Activated CD4-positive, alpha-beta T cell treated with anti-CD3 and anti-CD28 coated beads, Interleukin-2, Interleukin-6, amounts not matched to agents 100 ng/mL and 50 ng/mL, durations not matched to agents 16 hours and 8 hours (primary cell): Measurements from ENCODE around the gene NR6A1.

ENCODE experiments used
- DNase-seq: peaks from one replicate; pipeline ENCODE4 v3.0.0-alpha.2; 2020

Gene NR6A1

GRCh38 chr9:124771021-124771866 lies at the start of gene NR6A1:
TSS of gene NR6A1 (minus strand) at chr9:124771311.
- DNase-seq = peak; percentile 96

- DNase-seq = peak; percentile 13
Measured at GRCh38 chr9:124818431-124819281, 47.5 kb upstream of the NR6A1 start.

- DNase-seq = no peak
Measured at GRCh38 chr9:124815601-124816000, 44.5 kb upstream of the NR6A1 start.

- no peak for DNase-seq
Measured at GRCh38 chr9:124814164-124814535, 43.0 kb upstream of the NR6A1 start.

DNA sequence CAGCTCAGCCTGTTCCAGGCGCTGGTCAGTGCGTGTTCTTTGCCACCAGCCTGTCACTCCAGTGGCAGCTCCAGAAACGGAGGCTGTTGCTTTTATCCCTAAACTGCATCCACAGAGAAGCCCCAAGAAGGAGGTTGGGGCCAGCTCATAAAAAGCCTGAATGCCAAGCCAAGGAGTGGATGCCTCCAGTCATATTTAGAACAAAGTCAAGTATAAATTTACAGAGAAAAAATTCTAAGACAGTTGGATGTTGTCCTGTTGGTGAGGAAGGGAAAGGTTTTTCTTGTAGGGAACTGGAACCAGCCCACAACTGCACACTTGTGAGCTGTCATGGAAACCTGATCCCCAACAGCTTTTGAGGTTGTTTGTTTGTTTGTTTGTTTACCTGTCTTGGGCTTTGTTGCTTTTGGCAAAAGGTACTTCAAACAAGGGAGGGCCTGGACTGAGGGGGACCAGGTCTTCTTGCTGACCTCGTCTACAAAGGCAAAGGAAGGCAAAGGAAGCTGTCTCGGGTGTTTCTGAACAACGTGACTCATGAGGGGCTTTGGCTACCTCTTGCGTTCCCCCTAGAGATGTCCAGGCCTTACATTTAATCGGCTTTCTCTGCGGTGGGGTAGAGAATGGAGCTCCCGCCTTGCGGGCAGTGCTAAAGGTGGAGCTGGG lies 42.5 kb upstream of the NR6A1 start:
- no peak for DNase-seq

GRCh38 chr9:124813041-124813440 lies 41.9 kb upstream of the NR6A1 start:
- no peak for DNase-seq

DNA sequence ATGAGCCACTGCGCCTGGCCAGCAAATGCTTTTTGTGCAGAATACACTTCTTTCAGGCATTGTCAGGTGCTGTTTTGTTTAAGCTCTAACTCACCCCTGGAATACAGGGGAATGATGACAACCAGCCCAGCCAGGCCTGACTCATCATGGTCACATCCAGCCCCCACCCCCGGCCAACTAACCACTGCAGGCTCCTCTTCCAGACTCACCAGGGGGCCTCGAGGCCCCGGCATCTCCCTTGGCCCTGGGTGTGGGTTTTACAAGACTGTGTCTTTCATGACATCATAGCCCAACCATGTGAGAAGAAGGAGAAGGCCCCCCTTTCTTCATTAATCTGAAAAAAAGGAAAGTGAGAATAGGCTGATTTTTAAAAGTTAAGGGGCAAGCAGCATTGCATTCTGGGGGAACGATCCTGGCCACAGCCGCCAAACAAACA lies 41.3 kb upstream of the NR6A1 start:
- no peak for DNase-seq

DNA sequence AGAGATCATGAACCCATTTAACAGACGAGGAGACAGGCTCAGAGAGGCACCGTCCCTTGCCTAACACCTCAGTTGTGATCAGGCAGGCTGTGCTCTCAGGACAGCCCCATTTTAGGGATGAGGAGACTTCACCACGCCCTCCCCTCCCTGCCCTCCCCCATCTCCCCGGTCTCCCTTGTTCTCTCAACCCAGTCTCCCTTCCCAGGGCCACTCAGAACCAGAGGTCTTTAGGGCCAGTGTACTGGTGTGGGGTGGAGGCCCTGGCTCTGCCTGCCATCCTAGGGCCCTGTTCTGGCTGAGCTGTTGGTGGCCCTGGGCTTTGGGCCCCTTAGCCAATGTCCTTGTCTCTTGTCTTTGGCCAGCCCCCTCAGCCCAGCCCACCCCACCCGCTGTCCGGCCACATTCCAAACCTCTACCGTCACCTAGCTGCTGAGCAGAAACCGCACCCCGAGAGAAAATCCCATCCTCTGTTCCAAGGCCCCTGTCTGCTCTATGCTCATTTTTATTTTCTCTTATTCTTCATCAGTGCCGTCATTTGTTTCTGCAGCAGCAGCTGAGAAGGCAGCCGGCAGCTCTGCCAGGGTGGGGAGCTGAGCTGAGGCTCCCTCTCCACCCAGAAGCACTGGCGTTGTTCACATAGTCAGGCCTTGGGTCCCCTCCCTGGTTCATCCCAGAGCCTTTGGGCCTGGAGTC lies 39.7 kb upstream of the NR6A1 start:
- DNase-seq = no peak

GRCh38 chr9:124809741-124810500 lies 38.8 kb upstream of the NR6A1 start:
- DNase-seq = no peak

- no peak for DNase-seq
Measured at GRCh38 chr9:124809211-124809610, 38.1 kb upstream of the NR6A1 start.

DNA sequence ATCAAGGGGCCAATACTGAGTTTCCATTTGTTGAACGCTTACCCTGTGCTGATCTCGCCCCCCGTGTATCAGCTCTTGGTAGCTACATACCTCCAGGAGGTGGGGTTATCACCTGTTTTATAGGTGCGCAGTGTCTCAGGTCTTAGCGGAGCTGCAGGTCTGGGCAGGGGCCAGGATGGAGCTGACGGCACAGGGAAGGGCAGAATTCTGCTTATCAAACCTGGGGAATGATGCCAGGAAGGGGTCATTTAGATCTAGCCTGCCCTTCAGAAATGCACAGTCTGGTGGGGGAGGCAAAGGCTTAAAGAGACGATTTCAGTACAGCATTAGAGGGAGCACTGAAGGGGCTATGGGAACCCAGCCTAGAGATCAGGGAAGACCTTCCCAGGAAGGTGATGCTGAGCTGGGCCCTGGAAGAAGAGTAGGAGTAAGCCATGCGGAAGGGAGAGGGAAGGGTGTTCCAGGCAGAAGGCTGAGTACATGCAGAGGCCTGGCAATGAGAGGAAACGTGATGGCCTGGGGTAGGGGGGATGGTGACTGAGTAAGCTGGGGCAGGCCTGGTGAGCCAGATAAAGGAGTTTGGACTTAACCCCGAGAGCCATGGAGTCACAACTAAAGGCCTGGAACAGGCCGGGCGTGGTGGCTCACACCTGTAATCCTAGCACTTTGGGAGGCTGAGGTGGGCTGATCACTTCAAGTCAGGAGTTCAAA lies 37.3 kb upstream of the NR6A1 start:
- no peak for DNase-seq

DNA sequence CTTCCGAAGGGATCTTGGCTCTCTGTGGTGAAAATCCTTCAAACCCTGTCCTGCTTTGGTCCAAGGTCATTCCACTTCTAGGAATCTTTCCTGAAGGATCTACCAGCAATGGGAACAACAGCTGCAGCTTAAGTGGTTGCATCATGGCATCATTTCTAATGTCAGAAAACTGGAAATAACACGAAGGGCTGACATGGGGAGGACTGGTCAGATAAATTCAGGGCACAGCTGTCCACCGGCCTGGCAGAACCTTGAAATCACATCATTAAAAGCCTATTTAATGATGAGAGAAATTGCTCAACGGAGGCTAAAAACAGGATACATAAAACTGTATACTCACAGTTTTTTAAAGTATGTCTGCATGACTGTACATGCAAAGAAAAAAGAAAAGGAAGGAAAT lies 34.1 kb upstream of the NR6A1 start:
- no peak for DNase-seq

DNA sequence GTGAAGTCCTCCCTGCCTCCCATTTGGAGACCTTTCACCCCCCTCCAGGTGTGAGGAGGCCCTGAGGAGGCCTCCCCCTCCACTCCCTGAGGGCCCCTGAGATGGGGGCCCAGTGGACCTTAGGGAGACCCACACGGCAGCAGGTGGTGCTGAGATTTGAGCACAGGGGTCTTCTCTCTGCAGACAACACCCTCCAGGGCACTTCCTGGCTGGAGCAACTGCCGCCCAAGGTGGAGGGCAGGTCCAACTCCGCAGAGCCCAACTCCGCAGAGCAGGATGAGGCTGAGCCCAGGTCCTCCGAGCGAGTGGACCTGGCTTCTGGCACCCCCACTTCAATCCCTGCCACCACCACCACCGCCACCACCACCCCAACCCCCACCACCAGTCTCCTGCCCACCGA lies 32.8 kb upstream of the NR6A1 start:
- DNase-seq = no peak

DNA sequence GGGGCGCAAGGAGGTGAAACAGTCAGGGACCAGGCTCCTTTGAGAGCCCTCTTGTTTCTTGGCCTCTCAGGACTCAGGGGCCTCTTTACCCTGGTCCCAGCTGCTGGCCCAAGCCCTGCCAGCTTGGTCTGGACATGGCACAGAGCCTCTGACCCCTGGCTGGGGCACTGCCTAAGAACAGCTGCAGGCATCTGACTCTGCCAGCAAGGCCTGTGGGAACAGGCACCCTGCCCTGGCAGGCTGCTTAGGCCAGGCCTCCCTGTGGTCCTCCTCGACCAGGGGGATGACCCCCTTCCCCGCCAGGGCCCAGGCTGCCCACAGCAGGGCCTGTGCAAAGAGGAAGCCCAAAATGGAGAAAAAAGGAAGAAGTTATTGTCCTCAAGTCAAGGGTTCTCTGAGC lies 31.3 kb upstream of the NR6A1 start:
- no peak for DNase-seq

DNA sequence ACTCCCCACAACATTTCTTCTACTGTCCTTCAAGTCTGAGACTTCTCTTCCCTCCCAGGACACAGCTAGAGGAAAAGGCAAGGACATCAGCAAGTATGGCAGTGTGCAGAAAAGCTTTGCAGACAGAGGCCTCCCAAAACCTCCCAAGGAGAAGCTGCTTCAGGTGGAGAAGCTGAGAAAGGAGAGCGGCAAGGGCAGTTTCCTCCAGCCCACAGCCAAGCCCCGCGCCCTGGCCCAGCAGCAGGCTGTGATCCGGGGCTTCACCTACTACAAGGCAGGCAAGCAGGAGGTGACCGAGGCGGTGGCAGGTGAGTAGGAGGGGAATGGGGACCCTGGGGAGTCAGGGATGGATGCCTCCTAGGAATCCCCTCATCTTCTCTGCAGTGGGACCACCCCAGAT lies 30.2 kb upstream of the NR6A1 start:
- DNase-seq = no peak

- no peak for DNase-seq
Measured at GRCh38 chr9:124800306-124801259, 29.5 kb upstream of the NR6A1 start.

- DNase-seq = no peak
Measured at GRCh38 chr9:124799274-124800006, 28.3 kb upstream of the NR6A1 start.

DNA sequence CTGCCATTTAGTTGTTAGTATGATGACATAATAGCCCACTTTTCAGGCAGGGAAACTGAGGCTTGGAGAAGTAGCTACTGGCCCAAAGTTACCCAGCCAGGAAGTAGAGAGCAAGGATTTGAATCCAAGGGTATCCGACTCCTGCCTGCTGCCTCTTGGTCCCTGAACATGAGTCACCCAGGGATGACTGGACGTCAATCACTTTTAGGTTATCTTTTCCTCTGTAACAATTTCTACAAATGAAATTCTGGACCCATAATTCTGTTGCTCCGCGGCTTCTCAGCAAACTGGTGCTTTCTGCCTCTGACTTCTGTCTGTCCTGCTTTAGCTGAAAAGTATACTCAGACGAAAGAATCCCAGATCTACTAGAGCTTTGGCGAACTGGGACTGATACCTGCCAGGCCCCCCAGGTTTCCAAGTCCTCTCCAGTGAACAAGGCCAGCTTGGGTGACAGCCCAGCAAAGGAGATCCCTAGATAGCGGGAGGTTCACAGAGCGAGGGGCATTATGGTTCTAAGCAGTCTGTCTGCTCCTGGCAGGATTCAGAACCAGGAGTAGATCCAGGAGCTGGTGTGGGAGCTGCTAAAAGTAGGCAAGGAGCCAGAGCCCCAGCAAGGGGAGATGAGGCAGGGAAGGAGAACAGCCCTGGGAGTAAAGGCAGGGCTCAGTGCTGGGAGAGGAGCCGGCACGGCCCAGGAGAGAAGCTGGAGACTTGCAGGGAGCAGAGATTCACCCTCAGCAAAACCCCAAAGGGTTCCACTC lies 26.4 kb upstream of the NR6A1 start:
- DNase-seq = no peak
